ENCODE results near the gene MYH14.

GRCh38 chr19:50264483-50265186 lies 61.2 kb downstream of the MYH14 start:
- TF ChIP-seq FIP1L1 (IDR thresholded peaks at IDR 0.05; ENCODE audit: borderline replicate concordance, insufficient read depth, low read depth, low read length) = no peak
- TF ChIP-seq ZUFSP (CRISPR knock-in tag; IDR thresholded peaks at IDR 0.05; ENCODE audit: borderline replicate concordance) = no peak
- TF ChIP-seq PHB2 (IDR thresholded peaks at IDR 0.05; ENCODE audit: partially characterized antibody) = no peak
- TF ChIP-seq HNF1A (IDR thresholded peaks at IDR 0.05; ENCODE audit: low read depth) = no peak
- no peak for TF ChIP-seq HNF1A (CRISPR knock-in tag; IDR thresholded peaks at IDR 0.05; ENCODE audit: borderline replicate concordance)
